GM12878 (cell line): ENCODE measurements around the gene RASGRF2. TPM values are rescaled to one million over a fixed set of nuclear protein-coding genes. Genes with fewer than 3 reads are reported as not detected.

Experiments
- ATAC-seq: fragments of 200-7000 bp; cut with Tn5 transposase; 3 replicates; pipeline ENCODE4 v1.9.1; 2020; ENCODE audit warnings: mild to moderate bottlenecking, moderate library complexity
- BruUV-seq: library from RNA; stranded (reverse); fragments of 400-500 nt; replicated peaks from 2 replicates; lab custom pipeline; 2021; lab: Mats Ljungman, UMichigan
- CTCF ChIA-PET: fragments of 300-600 bp; sonication (Branson Sonifier 250); formaldehyde crosslinking; extraction: SDS; loops from one replicate; lab custom pipeline; 2021; ENCODE audit warnings: inconsistent platforms; lab: Yijun Ruan, JAX
- POLR2A ChIA-PET: fragments of 350-600 bp; formaldehyde crosslinking; extraction: SDS; loops from one replicate; lab custom pipeline; 2021; ENCODE audit warnings: inconsistent platforms; lab: Charles Lee
- RAD21 ChIA-PET: fragments of 300-600 bp; sonication (Branson Sonifier 250); formaldehyde crosslinking; loops from one replicate; lab custom pipeline; 2023; ENCODE audit warnings: antibody characterized with exemption; ENCODE audit not compliant: unreplicated experiment; lab: Charles Lee
- SMC1A ChIA-PET: fragments of 300-600 bp; sonication (Branson Sonifier 250); formaldehyde crosslinking; loops from one replicate; lab custom pipeline; 2023; ENCODE audit not compliant: unreplicated experiment, uncharacterized antibody; lab: Charles Lee
- DNase-seq: peaks from one replicate; pipeline ENCODE4 v3.0.0-alpha.2; 2011; ENCODE audit warnings: low read depth, low spot score
- FAIRE-seq: peaks from 3 replicates; lab custom pipeline; 2011; peaks lifted over from hg19 to GRCh38; lab: Jason Lieb, UNC
- H2AFZ ChIP-seq: 2 replicates; pipeline ENCODE4 v1.6.0; 2011; ENCODE audit warnings: low read depth, low read length, control low read depth; ENCODE audit not compliant: control insufficient read depth
- H3K27ac ChIP-seq: 2 replicates; pipeline ENCODE4 v1.5.1; 2011; ENCODE audit warnings: control low read depth; ENCODE audit not compliant: control insufficient read depth, insufficient read depth
- H3K27me3 ChIP-seq, 2 experiments: replicated peaks in 1 of 2; 2 replicates each; pipeline versions ENCODE4 v1.6.0 to v1.6.1; 2011; ENCODE audit warnings: low read length in 1 of 2; ENCODE audit not compliant: control insufficient read depth in 2 of 2, insufficient read depth in 2 of 2
- H3K36me3 ChIP-seq, 2 experiments: 2 replicates each; pipeline ENCODE4 v1.5.1; 2011; ENCODE audit warnings: low read length in 1 of 2; ENCODE audit not compliant: control insufficient read depth in 2 of 2, insufficient read depth in 2 of 2
- H3K4me1 ChIP-seq: 2 replicates; pipeline ENCODE4 v1.6.1; 2011; ENCODE audit warnings: mild to moderate bottlenecking, low read length, moderate library complexity, mixed read lengths; ENCODE audit not compliant: control insufficient read depth, insufficient read depth
- H3K4me2 ChIP-seq: 2 replicates; pipeline ENCODE4 v1.6.0; 2011; ENCODE audit warnings: control low read depth; ENCODE audit not compliant: control insufficient read depth, insufficient read depth
- H3K4me3 ChIP-seq: fragments of 200-600 bp; sonication (generic); 2 replicates; pipeline ENCODE4 v1.5.1; 2016
- H3K79me2 ChIP-seq: 2 replicates; pipeline ENCODE4 v1.6.0; 2011; ENCODE audit warnings: low read length; ENCODE audit not compliant: control insufficient read depth, insufficient read depth
- H3K9ac ChIP-seq: 2 replicates; pipeline ENCODE4 v1.8.0; 2011; ENCODE audit warnings: low read length, control low read depth, mixed read lengths; ENCODE audit not compliant: control insufficient read depth, insufficient read depth
- H3K9me3 ChIP-seq: replicated peaks from 3 replicates; pipeline ENCODE4 v1.5.1; 2011; ENCODE audit warnings: mild to moderate bottlenecking, low read length; ENCODE audit not compliant: control insufficient read depth, insufficient read depth
- H4K20me1 ChIP-seq: 2 replicates; pipeline ENCODE4 v1.6.0; 2011; ENCODE audit not compliant: control insufficient read depth, insufficient read depth
- CBFB ChIP-seq: IDR thresholded peaks from 2 replicates; pipeline ENCODE4 v1.6.1; 2016; ENCODE audit warnings: antibody characterized with exemption, low read depth
- EZH2 ChIP-seq: IDR thresholded peaks from 2 replicates; pipeline ENCODE4 v1.6.1; 2012; ENCODE audit warnings: low read depth, mild to moderate bottlenecking, control low read depth, inconsistent platforms, low read length, borderline replicate concordance; ENCODE audit not compliant: control insufficient read depth
- GATAD2B ChIP-seq: fragments of 450-650 bp; conservative IDR thresholded peaks from 2 replicates; pipeline ENCODE4 v1.6.1; 2017; ENCODE audit warnings: low read depth, mild to moderate bottlenecking, moderate library complexity
- NR2C2 ChIP-seq: IDR thresholded peaks from 2 replicates; pipeline ENCODE4 v1.6.1; 2011; ENCODE audit warnings: borderline replicate concordance, low read depth; ENCODE audit not compliant: control insufficient read depth, insufficient read length
- STAT1 ChIP-seq: fragments of 450-650 bp; conservative IDR thresholded peaks from 2 replicates; pipeline ENCODE4 v1.6.1; 2014; ENCODE audit warnings: antibody characterized with exemption, mild to moderate bottlenecking
- TAF1 ChIP-seq: IDR thresholded peaks from 2 replicates; pipeline ENCODE4 v1.6.1; 2011; ENCODE audit warnings: mild to moderate bottlenecking, low read depth, low read length, borderline replicate concordance
- ZNF384 ChIP-seq: IDR thresholded peaks from 2 replicates; pipeline ENCODE4 v1.6.1; 2012; ENCODE audit warnings: low read depth, mild to moderate bottlenecking, low read length, improper control_type of control experiment, borderline replicate concordance
- WGBS: methylation state at CpG from one replicate; pipeline ENCODE4 v1.1.6; 2016; ENCODE audit warnings: low lambda C conversion rate; ENCODE audit not compliant: insufficient replicate concordance, insufficient coverage; ENCODE audit errors: missing lambda C conversion rate; 5-methylcytosine and 5-hydroxymethylcytosine counted together
- in situ Hi-C: fragments of 300-500 bp; cut with MboI; formaldehyde crosslinking; loops from 9 replicates; pipeline ENCODE4 v1.14.3; 2018; ENCODE audit warnings: mixed read lengths
- intact Hi-C: fragments of 100-400 bp; cut with micrococcal nuclease; formaldehyde crosslinking; loops from one replicate; pipeline ENCODE4 v1.14.2; 2022; ENCODE audit not compliant: unreplicated experiment
- polyA plus RNA-seq, 11 experiments: library from polyadenylated mRNA; depleted of rRNA in 4 of 11; unstranded in 6 of 11; stranded (reverse) in 5 of 11; fragments of >200 nt; fragmentation: Nextera tagmentation in 4 of 11; fragmentation: Illumina TruSeq in 1 of 11; extraction: Ambion mirVana in 4 of 11; extraction: Trizol in 1 of 11; gene quantifications; 1 replicate in 1 of 11; 2 replicates in 10 of 11; pipeline versions ENCODE4 v1.2.1 to v1.2.3, GENCODE V29; 2011 to 2016; ENCODE audit warnings: inconsistent platforms in 2 of 11, missing spikeins in 2 of 11, low read depth in 1 of 11
- total RNA-seq, 4 experiments: library from RNA; depleted of rRNA in 3 of 4; stranded (reverse); fragments of >200 nt in 3 of 4; fragmentation: Illumina TruSeq in 1 of 4; extraction: Trizol in 1 of 4; gene quantifications; 2 replicates each; pipeline versions ENCODE4 v1.2.1 to v1.2.3, GENCODE V29; 2013 to 2021
- TF ChIP-seq, protein P1 (sequence below): fragments of 450-650 bp; IDR thresholded peaks from 2 replicates; pipeline ENCODE4 v1.6.1; 2018; ENCODE audit warnings: borderline replicate concordance, mild to moderate bottlenecking; ENCODE audit not compliant: partially characterized antibody
- TF ChIP-seq, protein P2 (sequence below): fragments of 450-650 bp; IDR thresholded peaks from 2 replicates; pipeline ENCODE4 v1.6.1; 2017; ENCODE audit warnings: borderline replicate concordance
- TF ChIP-seq, protein P3 (sequence below): IDR thresholded peaks from 2 replicates; pipeline ENCODE4 v1.6.1; 2012; ENCODE audit warnings: low read length, inconsistent platforms
- TF ChIP-seq, protein P4 (sequence below): fragments of 450-650 bp; formaldehyde crosslinking; IDR thresholded peaks from 2 replicates; pipeline ENCODE4 v1.4.0; 2022; ENCODE audit warnings: mild to moderate bottlenecking, moderate library complexity
- TF ChIP-seq, protein P5 (sequence below): IDR thresholded peaks from 2 replicates; pipeline ENCODE4 v1.6.1; 2012; ENCODE audit warnings: low read depth, low read length, improper control_type of control experiment

Gene RASGRF2
- total and polyA plus RNA-seq, 10 of the 15 experiments (the other 5 are each of a cell fraction or from before 2014, with no cell fraction given), result 0.05 to 0.24 (median 0.07) TPM

DNA sequence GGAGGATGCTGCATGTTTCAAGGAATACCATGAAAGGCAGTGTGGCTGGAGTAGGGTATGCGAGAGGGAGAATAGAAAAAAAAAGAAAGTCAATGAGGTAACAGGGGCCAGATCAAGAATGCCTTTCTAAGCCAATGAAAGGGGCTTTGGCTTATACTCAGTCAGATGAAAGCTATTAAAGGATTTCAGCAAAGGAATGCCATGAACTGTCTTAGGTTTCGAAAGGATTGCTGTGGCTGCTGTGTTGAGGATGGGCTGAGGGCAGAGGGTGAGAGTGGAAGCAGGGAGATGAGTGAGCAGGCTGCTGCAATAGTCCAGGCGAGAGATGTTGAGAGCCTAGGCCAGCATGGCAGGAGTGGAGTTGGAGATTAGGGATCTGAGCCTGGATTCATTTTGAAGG, 137.6 kb downstream of the RASGRF2 start (continued):
- TF ChIP-seq, protein P1, sequence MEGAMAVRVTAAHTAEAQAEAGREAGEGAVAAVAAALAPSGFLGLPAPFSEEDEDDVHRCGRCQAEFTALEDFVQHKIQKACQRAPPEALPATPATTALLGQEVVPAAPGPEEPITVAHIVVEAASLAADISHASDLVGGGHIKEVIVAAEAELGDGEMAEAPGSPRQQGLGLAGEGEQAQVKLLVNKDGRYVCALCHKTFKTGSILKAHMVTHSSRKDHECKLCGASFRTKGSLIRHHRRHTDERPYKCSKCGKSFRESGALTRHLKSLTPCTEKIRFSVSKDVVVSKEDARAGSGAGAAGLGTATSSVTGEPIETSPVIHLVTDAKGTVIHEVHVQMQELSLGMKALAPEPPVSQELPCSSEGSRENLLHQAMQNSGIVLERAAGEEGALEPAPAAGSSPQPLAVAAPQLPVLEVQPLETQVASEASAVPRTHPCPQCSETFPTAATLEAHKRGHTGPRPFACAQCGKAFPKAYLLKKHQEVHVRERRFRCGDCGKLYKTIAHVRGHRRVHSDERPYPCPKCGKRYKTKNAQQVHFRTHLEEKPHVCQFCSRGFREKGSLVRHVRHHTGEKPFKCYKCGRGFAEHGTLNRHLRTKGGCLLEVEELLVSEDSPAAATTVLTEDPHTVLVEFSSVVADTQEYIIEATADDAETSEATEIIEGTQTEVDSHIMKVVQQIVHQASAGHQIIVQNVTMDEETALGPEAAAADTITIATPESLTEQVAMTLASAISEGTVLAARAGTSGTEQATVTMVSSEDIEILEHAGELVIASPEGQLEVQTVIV, result no peak
- TF ChIP-seq EZH2 (no peak), GATAD2B (no peak), STAT1 (no peak), TAF1 (no peak), ZNF384 (no peak)
- TF ChIP-seq, protein P2, sequence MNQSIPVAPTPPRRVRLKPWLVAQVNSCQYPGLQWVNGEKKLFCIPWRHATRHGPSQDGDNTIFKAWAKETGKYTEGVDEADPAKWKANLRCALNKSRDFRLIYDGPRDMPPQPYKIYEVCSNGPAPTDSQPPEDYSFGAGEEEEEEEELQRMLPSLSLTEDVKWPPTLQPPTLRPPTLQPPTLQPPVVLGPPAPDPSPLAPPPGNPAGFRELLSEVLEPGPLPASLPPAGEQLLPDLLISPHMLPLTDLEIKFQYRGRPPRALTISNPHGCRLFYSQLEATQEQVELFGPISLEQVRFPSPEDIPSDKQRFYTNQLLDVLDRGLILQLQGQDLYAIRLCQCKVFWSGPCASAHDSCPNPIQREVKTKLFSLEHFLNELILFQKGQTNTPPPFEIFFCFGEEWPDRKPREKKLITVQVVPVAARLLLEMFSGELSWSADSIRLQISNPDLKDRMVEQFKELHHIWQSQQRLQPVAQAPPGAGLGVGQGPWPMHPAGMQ, result no peak

DNA sequence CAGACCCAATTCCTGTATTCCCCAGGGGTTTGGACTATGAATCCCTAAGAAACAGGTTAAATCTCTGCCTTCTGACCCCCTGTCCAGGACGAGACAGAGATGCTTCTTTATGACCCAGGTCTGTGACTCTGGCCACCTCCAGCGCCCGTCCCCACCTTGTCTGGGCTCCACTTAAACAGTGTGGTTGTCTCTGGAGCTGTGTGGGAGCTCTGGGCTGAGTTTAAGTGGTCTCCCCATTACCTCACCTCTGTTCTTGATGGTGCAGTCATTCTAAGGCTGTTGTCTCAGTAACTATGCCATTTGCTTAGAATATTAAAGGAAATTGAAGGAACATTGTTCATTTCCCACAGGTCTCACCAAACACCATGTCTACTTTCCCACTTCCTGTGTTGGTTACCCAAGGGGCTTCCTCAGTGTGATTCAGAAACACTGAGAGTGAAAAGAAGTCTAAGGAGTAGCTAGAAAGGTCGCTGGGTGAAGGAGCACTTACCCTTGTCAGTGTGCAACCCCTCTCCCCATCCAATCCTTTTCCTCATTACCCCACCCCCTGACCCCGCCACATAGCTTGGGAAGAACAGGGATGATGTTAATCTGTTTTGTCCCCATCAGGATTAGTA, 145.2 kb downstream of the RASGRF2 start:
- no peaks in the 10 kb centered on the region for H3K36me3 ChIP-seq
- no peaks in the 10 kb centered on the region for H3K9me3 ChIP-seq
- no peak overlapping the region for H3K27ac ChIP-seq
- H3K9ac ChIP-seq, result no peak overlapping the region
- no peaks in the 10 kb centered on the region for H3K79me2 ChIP-seq
- WGBS, result 34% methylated on average over 5 of the region's 5 CpGs
- ChIA-PET RAD21 (no interaction called here), CTCF (no interaction called here), SMC1A (interaction anchor here (1.2 kb wide), 1 partner anchor 61 kb away, joined by 3 read pairs; no protein-coding TSS in a partner anchor), POLR2A (no interaction called here)
- H3K4me1 ChIP-seq, result no peaks in the 10 kb centered on the region
- H3K4me3 ChIP-seq, result no peak overlapping the region
- FAIRE-seq, result no peak
- BruUV-seq, result no TSS peak
- no peaks in the 10 kb centered on the region for H3K27me3 ChIP-seq
- ATAC-seq, result no peak; the same call in 2 of the 3 replicates
- no peak overlapping the region for H2AFZ ChIP-seq
- in situ Hi-C loops (no loop called here), intact Hi-C loops (loop anchor here (5.0 kb wide), 1 partner anchor 418 kb away; no protein-coding TSS in a partner anchor)
- H3K4me2 ChIP-seq, result no peak overlapping the region
- no peaks in the 10 kb centered on the region for H4K20me1 ChIP-seq
- no peak for DNase-seq
- TF ChIP-seq NR2C2 (no peak), CBFB (no peak)
- TF ChIP-seq, protein P3, sequence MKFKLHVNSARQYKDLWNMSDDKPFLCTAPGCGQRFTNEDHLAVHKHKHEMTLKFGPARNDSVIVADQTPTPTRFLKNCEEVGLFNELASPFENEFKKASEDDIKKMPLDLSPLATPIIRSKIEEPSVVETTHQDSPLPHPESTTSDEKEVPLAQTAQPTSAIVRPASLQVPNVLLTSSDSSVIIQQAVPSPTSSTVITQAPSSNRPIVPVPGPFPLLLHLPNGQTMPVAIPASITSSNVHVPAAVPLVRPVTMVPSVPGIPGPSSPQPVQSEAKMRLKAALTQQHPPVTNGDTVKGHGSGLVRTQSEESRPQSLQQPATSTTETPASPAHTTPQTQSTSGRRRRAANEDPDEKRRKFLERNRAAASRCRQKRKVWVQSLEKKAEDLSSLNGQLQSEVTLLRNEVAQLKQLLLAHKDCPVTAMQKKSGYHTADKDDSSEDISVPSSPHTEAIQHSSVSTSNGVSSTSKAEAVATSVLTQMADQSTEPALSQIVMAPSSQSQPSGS, result no peak
- TF ChIP-seq, protein P4, sequence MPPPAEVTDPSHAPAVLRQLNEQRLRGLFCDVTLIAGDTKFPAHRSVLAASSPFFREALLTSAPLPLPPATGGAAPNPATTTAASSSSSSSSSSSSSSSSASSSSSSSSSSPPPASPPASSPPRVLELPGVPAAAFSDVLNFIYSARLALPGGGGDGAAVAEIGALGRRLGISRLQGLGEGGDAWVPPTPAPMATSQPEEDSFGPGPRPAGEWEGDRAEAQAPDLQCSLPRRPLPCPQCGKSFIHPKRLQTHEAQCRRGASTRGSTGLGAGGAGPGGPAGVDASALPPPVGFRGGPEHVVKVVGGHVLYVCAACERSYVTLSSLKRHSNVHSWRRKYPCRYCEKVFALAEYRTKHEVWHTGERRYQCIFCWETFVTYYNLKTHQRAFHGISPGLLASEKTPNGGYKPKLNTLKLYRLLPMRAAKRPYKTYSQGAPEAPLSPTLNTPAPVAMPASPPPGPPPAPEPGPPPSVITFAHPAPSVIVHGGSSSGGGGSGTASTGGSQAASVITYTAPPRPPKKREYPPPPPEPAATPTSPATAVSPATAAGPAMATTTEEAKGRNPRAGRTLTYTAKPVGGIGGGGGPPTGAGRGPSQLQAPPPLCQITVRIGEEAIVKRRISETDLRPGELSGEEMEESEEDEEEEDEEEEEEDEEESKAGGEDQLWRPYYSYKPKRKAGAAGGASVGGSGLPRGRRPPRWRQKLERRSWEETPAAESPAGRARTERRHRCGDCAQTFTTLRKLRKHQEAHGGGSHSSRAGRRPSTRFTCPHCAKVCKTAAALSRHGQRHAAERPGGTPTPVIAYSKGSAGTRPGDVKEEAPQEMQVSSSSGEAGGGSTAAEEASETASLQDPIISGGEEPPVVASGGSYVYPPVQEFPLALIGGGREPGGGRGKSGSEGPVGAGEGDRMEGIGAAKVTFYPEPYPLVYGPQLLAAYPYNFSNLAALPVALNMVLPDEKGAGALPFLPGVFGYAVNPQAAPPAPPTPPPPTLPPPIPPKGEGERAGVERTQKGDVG, result no peak
- TF ChIP-seq, protein P5, sequence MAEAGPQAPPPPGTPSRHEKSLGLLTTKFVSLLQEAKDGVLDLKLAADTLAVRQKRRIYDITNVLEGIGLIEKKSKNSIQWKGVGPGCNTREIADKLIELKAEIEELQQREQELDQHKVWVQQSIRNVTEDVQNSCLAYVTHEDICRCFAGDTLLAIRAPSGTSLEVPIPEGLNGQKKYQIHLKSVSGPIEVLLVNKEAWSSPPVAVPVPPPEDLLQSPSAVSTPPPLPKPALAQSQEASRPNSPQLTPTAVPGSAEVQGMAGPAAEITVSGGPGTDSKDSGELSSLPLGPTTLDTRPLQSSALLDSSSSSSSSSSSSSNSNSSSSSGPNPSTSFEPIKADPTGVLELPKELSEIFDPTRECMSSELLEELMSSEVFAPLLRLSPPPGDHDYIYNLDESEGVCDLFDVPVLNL, result no peak
